ENCODE results near the gene C1orf210.

Gene C1orf210

DNA sequence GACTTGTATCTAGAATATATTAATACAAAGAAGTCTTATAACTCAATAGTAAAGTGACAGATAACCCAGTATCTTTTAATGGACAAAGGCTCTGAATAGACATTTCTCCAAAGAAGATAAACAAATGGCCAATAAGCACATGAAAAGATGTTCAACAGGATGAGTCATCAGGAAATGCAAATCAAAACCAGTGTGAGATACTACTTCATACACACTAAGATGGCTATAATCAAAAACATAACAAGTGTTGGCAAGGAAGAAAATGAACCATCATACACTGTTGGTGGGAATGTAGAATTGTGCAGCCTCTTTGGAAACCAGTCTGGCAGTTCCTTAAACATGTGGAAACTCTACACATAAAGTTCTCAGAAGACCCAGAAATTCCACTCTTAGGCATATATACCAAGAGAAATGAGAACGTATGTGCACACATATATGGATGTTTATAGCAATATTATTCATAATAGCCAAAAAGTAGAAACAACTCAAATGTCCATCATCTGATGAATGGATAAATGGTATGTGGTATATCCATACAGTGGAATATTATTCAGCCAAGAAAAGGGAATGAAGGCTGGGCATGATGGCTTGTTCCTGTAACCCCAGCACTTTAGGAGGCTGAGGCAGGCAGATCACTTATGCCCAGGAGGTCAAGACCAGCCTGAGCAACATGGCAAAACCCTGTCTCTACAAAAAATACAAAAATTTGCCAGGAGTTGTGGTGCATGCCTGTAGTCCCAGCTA is 42.3 kb upstream of the C1orf210 start:
- Histone ChIP-seq H3K4me1 (ENCODE audit: low read depth, poor library complexity, severe bottlenecking) (no peaks in the 10 kb centered on the region), H3K27ac (no peak overlapping the region), H3K9ac (no peak overlapping the region), H4K20me1 (ENCODE audit: insufficient read depth) (no peaks in the 10 kb centered on the region), H3K4me2 (no peak overlapping the region), H3K79me2 (ENCODE audit: insufficient read depth, low read depth) (no peaks in the 10 kb centered on the region), H3K27me3 (ENCODE audit: insufficient read depth, low read depth) (no peaks in the 10 kb centered on the region), H2AFZ (ENCODE audit: low read depth) (no peak overlapping the region), H3K36me3 (ENCODE audit: insufficient read depth) (no peaks in the 10 kb centered on the region), H3K4me3 (IDR thresholded peaks at IDR 0.05; ENCODE audit: insufficient read depth, low read depth, low read length) (no peak overlapping the region)
- TF ChIP-seq, protein P1, sequence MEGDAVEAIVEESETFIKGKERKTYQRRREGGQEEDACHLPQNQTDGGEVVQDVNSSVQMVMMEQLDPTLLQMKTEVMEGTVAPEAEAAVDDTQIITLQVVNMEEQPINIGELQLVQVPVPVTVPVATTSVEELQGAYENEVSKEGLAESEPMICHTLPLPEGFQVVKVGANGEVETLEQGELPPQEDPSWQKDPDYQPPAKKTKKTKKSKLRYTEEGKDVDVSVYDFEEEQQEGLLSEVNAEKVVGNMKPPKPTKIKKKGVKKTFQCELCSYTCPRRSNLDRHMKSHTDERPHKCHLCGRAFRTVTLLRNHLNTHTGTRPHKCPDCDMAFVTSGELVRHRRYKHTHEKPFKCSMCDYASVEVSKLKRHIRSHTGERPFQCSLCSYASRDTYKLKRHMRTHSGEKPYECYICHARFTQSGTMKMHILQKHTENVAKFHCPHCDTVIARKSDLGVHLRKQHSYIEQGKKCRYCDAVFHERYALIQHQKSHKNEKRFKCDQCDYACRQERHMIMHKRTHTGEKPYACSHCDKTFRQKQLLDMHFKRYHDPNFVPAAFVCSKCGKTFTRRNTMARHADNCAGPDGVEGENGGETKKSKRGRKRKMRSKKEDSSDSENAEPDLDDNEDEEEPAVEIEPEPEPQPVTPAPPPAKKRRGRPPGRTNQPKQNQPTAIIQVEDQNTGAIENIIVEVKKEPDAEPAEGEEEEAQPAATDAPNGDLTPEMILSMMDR (conservative IDR thresholded peaks at IDR 0.05; ENCODE audit: low read depth, low read length) = no peak

DNA sequence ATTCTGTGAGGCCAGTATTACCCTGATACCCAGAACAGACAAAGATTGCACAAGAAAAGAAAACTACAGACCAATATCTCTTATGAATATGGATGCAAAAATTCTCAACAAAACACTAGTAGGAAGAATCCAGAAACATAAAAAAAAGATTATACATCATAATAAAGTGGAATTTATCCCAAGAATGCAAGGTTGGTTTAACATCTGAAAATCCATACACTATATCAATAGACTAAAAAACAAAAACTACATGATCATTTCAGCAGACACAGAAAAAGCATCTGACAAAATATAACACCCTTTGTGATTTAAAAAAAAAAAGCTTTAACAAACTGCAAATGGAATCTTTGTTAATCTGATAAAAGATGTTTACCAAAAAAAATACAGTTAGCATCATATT is 40.0 kb upstream of the C1orf210 start:
- TF ChIP-seq, protein P1 (conservative IDR thresholded peaks at IDR 0.05; ENCODE audit: low read depth, low read length) = no peak
- H4K20me1 ChIP-seq (ENCODE audit: insufficient read depth) = no peaks in the 10 kb centered on the region
- no peak overlapping the region for H3K4me2 ChIP-seq
- no peak overlapping the region for H2AFZ ChIP-seq (ENCODE audit: low read depth)
- H3K4me1 ChIP-seq (ENCODE audit: low read depth, poor library complexity, severe bottlenecking) = no peaks in the 10 kb centered on the region
- H3K9ac ChIP-seq = no peak overlapping the region
- H3K36me3 ChIP-seq (ENCODE audit: insufficient read depth) = no peaks in the 10 kb centered on the region
- H3K4me3 ChIP-seq (IDR thresholded peaks at IDR 0.05; ENCODE audit: insufficient read depth, low read depth, low read length) = no peak overlapping the region
- no peaks in the 10 kb centered on the region for H3K79me2 ChIP-seq (ENCODE audit: insufficient read depth, low read depth)
- H3K27me3 ChIP-seq (ENCODE audit: insufficient read depth, low read depth) = no peaks in the 10 kb centered on the region
- H3K27ac ChIP-seq = no peak overlapping the region

DNA sequence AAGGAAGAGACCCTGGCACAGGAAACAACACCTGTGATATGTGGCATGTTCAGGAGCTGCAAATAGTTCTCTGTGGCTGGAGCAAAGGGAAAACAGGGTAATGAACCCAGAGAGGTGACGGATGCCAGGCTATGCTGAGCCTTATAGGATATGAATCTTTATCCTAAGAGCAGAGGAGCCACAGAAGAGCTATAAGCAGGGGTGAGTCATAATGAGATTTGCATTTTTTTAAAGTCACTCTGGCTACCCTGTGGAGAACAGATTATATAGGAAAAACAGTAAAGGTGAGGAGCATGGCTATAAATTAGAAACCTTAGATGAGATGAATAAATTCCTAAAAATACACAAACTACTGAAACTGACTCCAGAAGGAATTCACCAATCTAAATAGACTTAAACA is 39.4 kb upstream of the C1orf210 start:
- Histone ChIP-seq H3K79me2 (ENCODE audit: insufficient read depth, low read depth) (no peaks in the 10 kb centered on the region), H3K27me3 (ENCODE audit: insufficient read depth, low read depth) (no peaks in the 10 kb centered on the region), H4K20me1 (ENCODE audit: insufficient read depth) (no peaks in the 10 kb centered on the region), H3K4me3 (IDR thresholded peaks at IDR 0.05; ENCODE audit: insufficient read depth, low read depth, low read length) (no peak overlapping the region), H3K27ac (no peak overlapping the region), H2AFZ (ENCODE audit: low read depth) (no peak overlapping the region), H3K9ac (no peak overlapping the region), H3K4me2 (no peak overlapping the region), H3K4me1 (ENCODE audit: low read depth, poor library complexity, severe bottlenecking) (no peaks in the 10 kb centered on the region), H3K36me3 (ENCODE audit: insufficient read depth) (no peaks in the 10 kb centered on the region)
- TF ChIP-seq, protein P1 (conservative IDR thresholded peaks at IDR 0.05; ENCODE audit: low read depth, low read length) = no peak

DNA sequence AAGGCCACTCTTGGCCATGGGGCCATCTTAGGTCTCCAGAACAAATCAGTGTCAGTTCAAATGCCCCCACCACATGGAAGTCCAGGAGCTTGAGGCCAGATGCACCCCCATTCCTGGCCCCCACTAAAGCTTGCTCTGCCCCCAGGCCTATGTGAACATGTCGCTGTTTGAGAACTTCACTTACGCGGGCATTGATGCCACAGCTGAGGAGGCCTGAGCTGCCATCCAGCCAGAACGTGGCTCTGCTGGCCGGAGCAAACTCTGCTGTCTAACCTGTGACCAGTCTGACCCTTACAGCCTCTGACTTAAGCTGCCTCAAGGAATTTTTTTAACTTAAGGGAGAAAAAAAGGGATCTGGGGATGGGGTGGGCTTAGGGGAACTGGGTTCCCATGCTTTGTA is 37.1 kb upstream of the C1orf210 start:
- Histone ChIP-seq H3K36me3 (ENCODE audit: insufficient read depth) (no peaks in the 10 kb centered on the region), H3K9ac (no peak overlapping the region), H3K4me1 (ENCODE audit: low read depth, poor library complexity, severe bottlenecking) (no peaks in the 10 kb centered on the region), H3K4me3 (IDR thresholded peaks at IDR 0.05; ENCODE audit: insufficient read depth, low read depth, low read length) (no peak overlapping the region), H3K27me3 (ENCODE audit: insufficient read depth, low read depth) (no peaks in the 10 kb centered on the region), H4K20me1 (ENCODE audit: insufficient read depth) (no peaks in the 10 kb centered on the region), H3K79me2 (ENCODE audit: insufficient read depth, low read depth) (no peaks in the 10 kb centered on the region), H2AFZ (ENCODE audit: low read depth) (no peak overlapping the region), H3K27ac (no peak overlapping the region), H3K4me2 (no peak overlapping the region)
- TF ChIP-seq, protein P1 (conservative IDR thresholded peaks at IDR 0.05; ENCODE audit: low read depth, low read length) = no peak

Measured in KMS-11 (cell line).